OCI-LY1 (cell line): ENCODE data around the gene LARP1.

ENCODE experiments used
- CTCF ChIP-seq: fragments of 200-600 bp; sonication (generic), shearing (Covaris generic); IDR thresholded peaks from 2 replicates; pipeline ENCODE4 v1.5.1; 2017; ENCODE audit warnings: mild to moderate bottlenecking, antibody characterized with exemption, low read length, moderate library complexity, mixed read lengths
- EZH2 ChIP-seq: fragments of 200-600 bp; sonication (generic), shearing (Covaris generic); IDR thresholded peaks from 2 replicates; pipeline ENCODE4 v1.8.0; 2017; ENCODE audit warnings: borderline replicate concordance, mixed run types, mild to moderate bottlenecking, antibody characterized with exemption, low read length, moderate library complexity, mixed read lengths

GRCh38 chr5:154740957-154741356 is 14.2 kb upstream of the LARP1 start:
- TF ChIP-seq CTCF, result no peak
- no peak for TF ChIP-seq EZH2
